OCI-LY3 (cell line): ENCODE measurements around the gene METTL23.

ENCODE experiments used
- CTCF ChIP-seq: fragments of 200-600, 300-600 bp; sonication (generic); IDR thresholded peaks from 2 replicates; pipeline ENCODE4 v1.5.1; 2014; ENCODE audit warnings: antibody characterized with exemption, low read length, low read depth
- EZH2phosphoT487 ChIP-seq: fragments of 200-600 bp; shearing (Covaris generic); IDR thresholded peaks from 2 replicates; pipeline ENCODE4 v1.6.1; 2018; ENCODE audit warnings: antibody characterized with exemption, mixed run types, low read depth

- TF ChIP-seq CTCF (no peak), EZH2phosphoT487 (no peak)
Observed at GRCh38 chr17:76723812-76724211, 2.8 kb upstream of the METTL23 start.
